A549 (cell line): ENCODE data around the gene PPP2R2D. TPM values are rescaled to one million over a fixed set of nuclear protein-coding genes. Genes with fewer than 3 reads are reported as not detected.

ENCODE experiments used
- ATAC-seq, 2 experiments: fragments of 200-7000 bp in 1 of 2; fragments of >200 bp in 1 of 2; cut with Nextera tagmentation in 1 of 2; cut with Tn5 transposase in 1 of 2; 3 replicates each; pipeline versions ENCODE4 v1.8.0 to v1.9.1; 2018 to 2020; ENCODE audit warnings: mild to moderate bottlenecking in 1 of 2, moderate library complexity in 1 of 2
- CTCF ChIA-PET: fragments of 300-600 bp; sonication (Branson Sonifier 250); formaldehyde crosslinking; extraction: SDS; loops from one replicate; lab custom pipeline; 2021; ENCODE audit warnings: antibody characterized with exemption, inconsistent platforms; lab: Yijun Ruan, JAX
- POLR2A ChIA-PET: fragments of 350-600 bp; formaldehyde crosslinking; extraction: SDS; loops from one replicate; lab custom pipeline; 2021; ENCODE audit warnings: antibody characterized with exemption, inconsistent platforms; lab: Yijun Ruan, JAX
- DNase-seq, 2 experiments: peaks; one replicate each; pipeline versions ENCODE4 v3.0.0 to v3.0.0-alpha.2; 2011 to 2016; ENCODE audit warnings: low read depth in 1 of 2, low spot score in 1 of 2
- FAIRE-seq: peaks from 2 replicates; lab custom pipeline; 2011; peaks lifted over from hg19 to GRCh38; lab: Jason Lieb, UNC
- H3K27ac ChIP-seq, 2 experiments: fragments of >200 bp; sonication (Bioruptor Twin); formaldehyde crosslinking; 3 replicates each; pipeline ENCODE4 v1.5.1; 2016 to 2017
- H3K4me1 ChIP-seq: fragments of >200 bp; sonication (Bioruptor Twin); formaldehyde crosslinking; 3 replicates; pipeline ENCODE4 v1.6.1; 2016
- H3K4me2 ChIP-seq: fragments of >200 bp; sonication (Bioruptor Twin); formaldehyde crosslinking; 3 replicates; pipeline ENCODE4 v1.6.1; 2016
- H3K4me3 ChIP-seq: fragments of >200 bp; sonication (Bioruptor Twin); formaldehyde crosslinking; 3 replicates; pipeline ENCODE4 v1.5.1; 2016
- H3K9me3 ChIP-seq: fragments of >200 bp; sonication (Bioruptor Twin); formaldehyde crosslinking; 3 replicates; pipeline ENCODE4 v1.6.1; 2016
- CHD2 ChIP-seq: fragments of 150-350 bp; IDR thresholded peaks from 2 replicates; pipeline ENCODE4 v1.6.1; 2014; ENCODE audit warnings: low read length; ENCODE audit not compliant: partially characterized antibody
- CTCF ChIP-seq: fragments of >200 bp; sonication (Bioruptor Twin); formaldehyde crosslinking; IDR thresholded peaks from 3 replicates; pipeline ENCODE4 v1.5.1; 2016
- EHF ChIP-seq: fragments of 250-450 bp; sonication (Bioruptor Pico); IDR thresholded peaks from 2 replicates; pipeline ENCODE4 v1.5.0; 2020; ENCODE audit warnings: mild to moderate bottlenecking
- EHMT2 ChIP-seq: fragments of 200-600 bp; sonication (generic); IDR thresholded peaks from 2 replicates; pipeline ENCODE4 v1.6.1; 2016; ENCODE audit warnings: antibody characterized with exemption, low read depth, mild to moderate bottlenecking, moderate library complexity
- ESRRA ChIP-seq: fragments of 150-350 bp; IDR thresholded peaks from 2 replicates; pipeline ENCODE4 v1.6.1; 2014; ENCODE audit warnings: mild to moderate bottlenecking, low read length, borderline replicate concordance
- GATA3 ChIP-seq: IDR thresholded peaks from 2 replicates; pipeline ENCODE4 v1.6.1; 2012; ENCODE audit warnings: borderline replicate concordance
- HDAC2 ChIP-seq: fragments of 200-600 bp; sonication (generic); IDR thresholded peaks from 2 replicates; pipeline ENCODE4 v1.6.1; 2016
- HOXB5 ChIP-seq: fragments of 250-450 bp; sonication (Bioruptor Pico); IDR thresholded peaks from 2 replicates; pipeline ENCODE4 v1.5.0; 2020; ENCODE audit warnings: mild to moderate bottlenecking, moderate library complexity
- JUN ChIP-seq, 2 experiments: fragments of >200 bp; sonication (Bioruptor Twin); formaldehyde crosslinking; IDR thresholded peaks; 2 replicates in 1 of 2; 3 replicates in 1 of 2; pipeline ENCODE4 v1.6.1; 2016 to 2017
- JUNB ChIP-seq: fragments of >200 bp; sonication (Bioruptor Twin); formaldehyde crosslinking; IDR thresholded peaks from 2 replicates; pipeline ENCODE4 v1.6.1; 2016
- KDM1A ChIP-seq: fragments of 200-600 bp; sonication (generic); IDR thresholded peaks from 2 replicates; pipeline ENCODE4 v1.6.1; 2016; ENCODE audit warnings: low read depth, mild to moderate bottlenecking
- MAX ChIP-seq: IDR thresholded peaks from 2 replicates; pipeline ENCODE4 v1.6.1; 2012
- MAZ ChIP-seq: fragments of 150-350 bp; IDR thresholded peaks from 2 replicates; pipeline ENCODE4 v1.6.1; 2014; ENCODE audit warnings: antibody characterized with exemption, low read depth, low read length, borderline replicate concordance
- NPAS2 ChIP-seq: fragments of 250-450 bp; sonication (Bioruptor Pico); IDR thresholded peaks from 2 replicates; pipeline ENCODE4 v1.8.0; 2022; ENCODE audit warnings: mild to moderate bottlenecking, moderate library complexity, borderline replicate concordance
- NR3C1 ChIP-seq: fragments of >200 bp; sonication (Bioruptor Twin); formaldehyde crosslinking; IDR thresholded peaks from 3 replicates; pipeline ENCODE4 v1.6.1; 2017
- POLR2AphosphoS2 ChIP-seq: conservative IDR thresholded peaks from 2 replicates; pipeline ENCODE4 v1.6.1; 2012; ENCODE audit warnings: low read length, improper control_type of control experiment, inconsistent platforms
- RAD21 ChIP-seq, 2 experiments: fragments of >200 bp in 1 of 2; sonication (Bioruptor Twin) in 1 of 2; formaldehyde crosslinking in 1 of 2; IDR thresholded peaks in 1 of 2; conservative IDR thresholded peaks in 1 of 2; 2 replicates in 1 of 2; 3 replicates in 1 of 2; pipeline ENCODE4 v1.6.1; 2012 to 2018; ENCODE audit warnings: inconsistent platforms in 1 of 2
- RARB ChIP-seq: fragments of 250-450 bp; sonication (Bioruptor Pico); IDR thresholded peaks from 2 replicates; pipeline ENCODE4 v1.8.0; 2021; ENCODE audit warnings: mild to moderate bottlenecking, moderate library complexity
- SMC3 ChIP-seq: fragments of >200 bp; sonication (Bioruptor Twin); formaldehyde crosslinking; IDR thresholded peaks from 3 replicates; pipeline ENCODE4 v1.6.1; 2018; ENCODE audit warnings: inconsistent platforms
- TFCP2L1 ChIP-seq: fragments of 250-450 bp; sonication (Bioruptor Pico); IDR thresholded peaks from 2 replicates; pipeline ENCODE4 v1.5.0; 2021; ENCODE audit warnings: mild to moderate bottlenecking
- USF2 ChIP-seq: fragments of 450-650 bp; IDR thresholded peaks from 2 replicates; pipeline ENCODE4 v1.6.1; 2014; ENCODE audit warnings: antibody characterized with exemption
- ZC3H11A ChIP-seq: fragments of 450-650 bp; IDR thresholded peaks from 2 replicates; pipeline ENCODE4 v1.6.1; 2014; ENCODE audit warnings: antibody characterized with exemption, mild to moderate bottlenecking
- ZNF302 ChIP-seq: fragments of 250-450 bp; sonication (Bioruptor Pico); IDR thresholded peaks from 2 replicates; pipeline ENCODE4 v1.9.0; 2021; ENCODE audit warnings: inconsistent platforms, mild to moderate bottlenecking, moderate library complexity
- ZSCAN20 ChIP-seq: fragments of 250-450 bp; sonication (Bioruptor Pico); IDR thresholded peaks from 2 replicates; pipeline ENCODE4 v1.8.0; 2022; ENCODE audit warnings: mild to moderate bottlenecking, moderate library complexity
- WGBS: methylation state at CpG from one replicate; pipeline ENCODE4 v1.1.6; 2017; ENCODE audit errors: missing lambda C conversion rate; 5-methylcytosine and 5-hydroxymethylcytosine counted together
- polyA plus RNA-seq, 4 experiments: library from polyadenylated mRNA; depleted of rRNA in 3 of 4; stranded (reverse); fragments of >200 nt; fragmentation: RNase III in 1 of 4; extraction: RNeasy Plus Mini Kit Qiagen cat#74134 plus additional on column Dnase treatment in 1 of 4; gene quantifications; 2 replicates in 3 of 4; 3 replicates in 1 of 4; pipeline ENCODE4 v1.2.3, GENCODE V29; 2011 to 2017
- TF ChIP-seq, protein P1 (sequence below): fragments of 200-600 bp; sonication (generic); IDR thresholded peaks from 2 replicates; pipeline ENCODE4 v1.6.1; 2016; ENCODE audit warnings: antibody characterized with exemption, mild to moderate bottlenecking, moderate library complexity
- TF ChIP-seq, protein P2 (sequence below): IDR thresholded peaks from 2 replicates; pipeline ENCODE4 v1.6.1; 2012
- TF ChIP-seq, protein P3 (sequence below): fragments of 150-350 bp; IDR thresholded peaks from 2 replicates; pipeline ENCODE4 v1.6.1; 2014; ENCODE audit warnings: low read depth, mild to moderate bottlenecking, low read length
- TF ChIP-seq, protein P4 (sequence below): IDR thresholded peaks from 2 replicates; pipeline ENCODE4 v1.6.1; 2012; ENCODE audit warnings: low read depth, borderline replicate concordance

The PPP2R2D gene
- polyA plus RNA-seq, 2 of the 4 experiments (the other 2 are of a cell fraction): 23.9 to 36.0 TPM

- ChIA-PET CTCF (interaction anchor here (8.6 kb wide), 1 partner anchor 17 kb away, joined by 104 read pairs; no protein-coding TSS in a partner anchor), POLR2A (no interaction called here)
- ATAC-seq (no peak), FAIRE-seq (no peak), DNase-seq (no peak)
- Histone ChIP-seq H3K4me1 (no peaks in the 10 kb centered on the region), H3K27ac (no peak overlapping the region), H3K4me2 (no peak overlapping the region), H3K9me3 (peaks cover 7% of the 10 kb centered on the region), H3K4me3 (no peak overlapping the region)
- TF ChIP-seq NR3C1: no peak
- no peak for TF ChIP-seq MAX
- TF ChIP-seq TFCP2L1 (CRISPR knock-in tag): no peak
- TF ChIP-seq NPAS2: no peak
- no peak for TF ChIP-seq MAZ
- TF ChIP-seq GATA3: no peak
- TF ChIP-seq ESRRA: no peak
- TF ChIP-seq USF2: no peak
- no peak for TF ChIP-seq CTCF
- TF ChIP-seq ZNF302: no peak
- no peak for TF ChIP-seq CHD2
- no peak for TF ChIP-seq JUN (IDR thresholded peaks at IDR 0.05)
- no peak for TF ChIP-seq EHF (CRISPR knock-in tag)
- no peak for TF ChIP-seq EHMT2
- no peak for TF ChIP-seq HOXB5 (CRISPR knock-in tag)
- no peak for TF ChIP-seq HDAC2
- TF ChIP-seq RAD21 (conservative IDR thresholded peaks at IDR 0.05 in 1 of 2, IDR thresholded peaks at IDR 0.05 in 1 of 2): no peak
- TF ChIP-seq, protein P1, sequence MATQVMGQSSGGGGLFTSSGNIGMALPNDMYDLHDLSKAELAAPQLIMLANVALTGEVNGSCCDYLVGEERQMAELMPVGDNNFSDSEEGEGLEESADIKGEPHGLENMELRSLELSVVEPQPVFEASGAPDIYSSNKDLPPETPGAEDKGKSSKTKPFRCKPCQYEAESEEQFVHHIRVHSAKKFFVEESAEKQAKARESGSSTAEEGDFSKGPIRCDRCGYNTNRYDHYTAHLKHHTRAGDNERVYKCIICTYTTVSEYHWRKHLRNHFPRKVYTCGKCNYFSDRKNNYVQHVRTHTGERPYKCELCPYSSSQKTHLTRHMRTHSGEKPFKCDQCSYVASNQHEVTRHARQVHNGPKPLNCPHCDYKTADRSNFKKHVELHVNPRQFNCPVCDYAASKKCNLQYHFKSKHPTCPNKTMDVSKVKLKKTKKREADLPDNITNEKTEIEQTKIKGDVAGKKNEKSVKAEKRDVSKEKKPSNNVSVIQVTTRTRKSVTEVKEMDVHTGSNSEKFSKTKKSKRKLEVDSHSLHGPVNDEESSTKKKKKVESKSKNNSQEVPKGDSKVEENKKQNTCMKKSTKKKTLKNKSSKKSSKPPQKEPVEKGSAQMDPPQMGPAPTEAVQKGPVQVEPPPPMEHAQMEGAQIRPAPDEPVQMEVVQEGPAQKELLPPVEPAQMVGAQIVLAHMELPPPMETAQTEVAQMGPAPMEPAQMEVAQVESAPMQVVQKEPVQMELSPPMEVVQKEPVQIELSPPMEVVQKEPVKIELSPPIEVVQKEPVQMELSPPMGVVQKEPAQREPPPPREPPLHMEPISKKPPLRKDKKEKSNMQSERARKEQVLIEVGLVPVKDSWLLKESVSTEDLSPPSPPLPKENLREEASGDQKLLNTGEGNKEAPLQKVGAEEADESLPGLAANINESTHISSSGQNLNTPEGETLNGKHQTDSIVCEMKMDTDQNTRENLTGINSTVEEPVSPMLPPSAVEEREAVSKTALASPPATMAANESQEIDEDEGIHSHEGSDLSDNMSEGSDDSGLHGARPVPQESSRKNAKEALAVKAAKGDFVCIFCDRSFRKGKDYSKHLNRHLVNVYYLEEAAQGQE: no peak
- WGBS: 80% methylated on average over 10 of the region's 10 CpGs
Observed at GRCh38 chr10:132004052-132004451, 103.2 kb downstream of the PPP2R2D start.

GRCh38 chr10:132005147-132005546 is 104.3 kb downstream of the PPP2R2D start:
- Histone ChIP-seq H3K9me3 (peaks cover 7% of the 10 kb centered on the region), H3K4me3 (no peak overlapping the region), H3K4me1 (no peaks in the 10 kb centered on the region), H3K4me2 (no peak overlapping the region), H3K27ac (no peak overlapping the region)
- POLR2A ChIA-PET: no interaction called here
- FAIRE-seq (no peak), DNase-seq (no peak), ATAC-seq (no peak)
- CTCF ChIA-PET: interaction anchor here (0.6 to 8.6 kb wide), 2 partner anchors 16 to 366 kb away, joined by 3 to 104 read pairs; no protein-coding TSS in a partner anchor
- 87% methylated on average over 6 of the region's 6 CpGs for WGBS
- TF ChIP-seq ZC3H11A (no peak), ZSCAN20 (CRISPR knock-in tag) (no peak), JUNB (no peak), JUN (IDR thresholded peaks at IDR 0.05) (no peak), RARB (CRISPR knock-in tag) (no peak), CTCF (no peak), KDM1A (no peak), SMC3 (no peak), NPAS2 (no peak), POLR2AphosphoS2 (no peak), TFCP2L1 (CRISPR knock-in tag) (no peak)
- TF ChIP-seq, protein P2, sequence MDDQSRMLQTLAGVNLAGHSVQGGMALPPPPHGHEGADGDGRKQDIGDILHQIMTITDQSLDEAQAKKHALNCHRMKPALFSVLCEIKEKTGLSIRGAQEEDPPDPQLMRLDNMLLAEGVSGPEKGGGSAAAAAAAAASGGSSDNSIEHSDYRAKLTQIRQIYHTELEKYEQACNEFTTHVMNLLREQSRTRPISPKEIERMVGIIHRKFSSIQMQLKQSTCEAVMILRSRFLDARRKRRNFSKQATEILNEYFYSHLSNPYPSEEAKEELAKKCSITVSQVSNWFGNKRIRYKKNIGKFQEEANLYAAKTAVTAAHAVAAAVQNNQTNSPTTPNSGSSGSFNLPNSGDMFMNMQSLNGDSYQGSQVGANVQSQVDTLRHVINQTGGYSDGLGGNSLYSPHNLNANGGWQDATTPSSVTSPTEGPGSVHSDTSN: no peak
- TF ChIP-seq, protein P3, sequence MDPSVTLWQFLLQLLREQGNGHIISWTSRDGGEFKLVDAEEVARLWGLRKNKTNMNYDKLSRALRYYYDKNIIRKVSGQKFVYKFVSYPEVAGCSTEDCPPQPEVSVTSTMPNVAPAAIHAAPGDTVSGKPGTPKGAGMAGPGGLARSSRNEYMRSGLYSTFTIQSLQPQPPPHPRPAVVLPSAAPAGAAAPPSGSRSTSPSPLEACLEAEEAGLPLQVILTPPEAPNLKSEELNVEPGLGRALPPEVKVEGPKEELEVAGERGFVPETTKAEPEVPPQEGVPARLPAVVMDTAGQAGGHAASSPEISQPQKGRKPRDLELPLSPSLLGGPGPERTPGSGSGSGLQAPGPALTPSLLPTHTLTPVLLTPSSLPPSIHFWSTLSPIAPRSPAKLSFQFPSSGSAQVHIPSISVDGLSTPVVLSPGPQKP: no peak
- TF ChIP-seq, protein P4, sequence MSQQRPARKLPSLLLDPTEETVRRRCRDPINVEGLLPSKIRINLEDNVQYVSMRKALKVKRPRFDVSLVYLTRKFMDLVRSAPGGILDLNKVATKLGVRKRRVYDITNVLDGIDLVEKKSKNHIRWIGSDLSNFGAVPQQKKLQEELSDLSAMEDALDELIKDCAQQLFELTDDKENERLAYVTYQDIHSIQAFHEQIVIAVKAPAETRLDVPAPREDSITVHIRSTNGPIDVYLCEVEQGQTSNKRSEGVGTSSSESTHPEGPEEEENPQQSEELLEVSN: no peak
